ENCODE measurements around the gene GBE1.

GBE1 gene

DNA sequence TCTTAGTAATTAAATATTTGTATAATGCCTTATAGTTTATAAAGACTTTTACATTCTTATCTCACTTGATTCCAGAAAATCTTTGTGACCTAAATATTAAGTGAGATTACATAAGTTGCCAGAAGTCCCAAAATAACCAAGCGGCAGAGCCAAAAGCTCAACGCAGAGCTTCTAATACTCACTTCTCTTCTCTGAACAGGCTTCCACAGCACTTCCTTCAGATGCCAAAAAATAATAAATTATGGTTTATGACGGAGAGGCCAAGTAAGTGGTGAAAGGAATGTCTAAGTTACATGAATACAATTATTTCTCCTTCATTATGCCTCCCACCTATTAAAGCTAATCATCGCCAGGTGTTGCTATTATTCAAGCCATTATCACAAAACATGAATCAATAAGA, 110.3 kb downstream of the GBE1 start:
- H3K36me3 ChIP-seq (ENCODE audit: control insufficient read depth, low read depth, low read length): no peaks in the 10 kb centered on the region

DNA sequence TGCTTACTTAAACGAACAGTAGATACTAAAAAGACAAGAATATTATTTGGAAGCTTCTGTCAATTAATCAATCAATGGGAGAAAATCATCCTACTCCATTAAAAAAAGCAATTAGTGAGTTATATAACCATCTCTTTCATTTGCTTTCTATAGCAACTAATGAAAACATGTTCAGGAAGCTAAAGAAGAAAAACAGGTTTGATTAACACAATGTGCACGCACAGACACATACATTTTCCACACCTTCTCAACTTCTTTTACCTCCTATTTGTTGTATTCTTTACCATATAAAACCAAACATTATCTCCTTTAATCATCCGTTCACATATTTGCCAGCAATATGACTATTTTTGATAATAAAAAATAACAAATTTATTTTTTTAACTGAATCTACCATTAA, 111.3 kb downstream of the GBE1 start:
- Histone ChIP-seq H3K27me3 (ENCODE audit: control insufficient read depth, insufficient read depth, low read length) (no peaks in the 10 kb centered on the region), H3K9me3 (ENCODE audit: control insufficient read depth, low read depth, low read length) (no peaks in the 10 kb centered on the region)

More for the DNA sequence above, 110.3 kb downstream of the GBE1 start:
- H3K4me3 ChIP-seq (ENCODE audit: low read length): no peak overlapping the region
- no peak overlapping the region for H3K9ac ChIP-seq (ENCODE audit: low read length)
- H3K9me3 ChIP-seq (ENCODE audit: control insufficient read depth, low read depth, low read length): no peaks in the 10 kb centered on the region
- H3K4me1 ChIP-seq (ENCODE audit: control insufficient read depth, low read depth, low read length): no peaks in the 10 kb centered on the region
- H3K27me3 ChIP-seq (ENCODE audit: control insufficient read depth, insufficient read depth, low read length): no peaks in the 10 kb centered on the region
- no peak overlapping the region for H3K27ac ChIP-seq (ENCODE audit: low read length)

DNA sequence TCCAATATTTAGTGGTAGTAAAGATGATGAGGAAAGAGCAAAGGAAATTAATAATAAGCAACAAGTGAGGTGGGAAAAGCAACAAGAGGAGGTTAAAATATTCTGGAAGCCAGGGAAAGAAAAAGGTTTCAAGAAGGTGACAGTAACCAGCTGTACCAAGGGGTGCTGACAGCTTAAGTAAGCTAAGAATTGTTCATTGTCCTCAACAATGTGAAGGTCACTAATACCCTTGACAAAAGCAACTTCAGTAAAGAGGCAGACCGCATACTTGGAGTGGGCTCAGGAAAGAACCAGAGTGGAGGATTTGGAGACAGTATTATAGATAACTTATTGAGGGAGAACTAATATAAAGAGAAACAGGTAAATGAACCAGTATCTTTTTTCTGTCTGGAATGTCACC, 116.2 kb downstream of the GBE1 start:
- no peaks in the 10 kb centered on the region for H3K36me3 ChIP-seq (ENCODE audit: control insufficient read depth, low read depth, low read length)
- no peaks in the 10 kb centered on the region for H3K9me3 ChIP-seq (ENCODE audit: control insufficient read depth, low read depth, low read length)
- no peaks in the 10 kb centered on the region for H3K4me1 ChIP-seq (ENCODE audit: control insufficient read depth, low read depth, low read length)
- no peaks in the 10 kb centered on the region for H3K27me3 ChIP-seq (ENCODE audit: control insufficient read depth, insufficient read depth, low read length)
- no peak overlapping the region for H3K27ac ChIP-seq (ENCODE audit: low read length)
- no peak overlapping the region for H3K4me3 ChIP-seq (ENCODE audit: low read length)
- H3K9ac ChIP-seq (ENCODE audit: low read length): no peak overlapping the region

More for the DNA sequence above, 111.3 kb downstream of the GBE1 start:
- no peaks in the 10 kb centered on the region for H3K4me1 ChIP-seq (ENCODE audit: control insufficient read depth, low read depth, low read length)
- no peaks in the 10 kb centered on the region for H3K36me3 ChIP-seq (ENCODE audit: control insufficient read depth, low read depth, low read length)
- H3K9ac ChIP-seq (ENCODE audit: low read length): no peak overlapping the region
- H3K4me3 ChIP-seq (ENCODE audit: low read length): no peak overlapping the region
- H3K27ac ChIP-seq (ENCODE audit: low read length): no peak overlapping the region

DNA sequence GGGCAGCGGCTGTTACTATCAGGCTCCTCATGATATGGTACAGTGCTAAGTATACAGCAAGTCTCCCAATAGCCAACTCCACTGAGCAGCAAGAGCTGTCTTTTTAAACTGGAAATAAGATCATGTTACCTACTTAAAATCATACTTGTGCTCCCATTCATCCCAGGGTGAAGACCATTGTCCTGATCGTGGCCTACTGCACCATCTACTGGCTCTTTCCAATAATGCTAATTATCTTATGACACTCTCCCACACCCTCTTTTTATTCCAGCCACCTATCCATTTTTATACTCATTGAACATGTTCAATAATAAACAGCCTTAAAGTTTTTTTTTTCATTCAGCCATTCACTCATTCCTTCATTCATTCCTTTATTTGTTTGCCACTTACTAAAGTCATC, 117.7 kb downstream of the GBE1 start:
- no peaks in the 10 kb centered on the region for H3K9me3 ChIP-seq (ENCODE audit: control insufficient read depth, low read depth, low read length)
- no peak overlapping the region for H3K9ac ChIP-seq (ENCODE audit: low read length)
- H3K27me3 ChIP-seq (ENCODE audit: control insufficient read depth, insufficient read depth, low read length): no peaks in the 10 kb centered on the region
- H3K27ac ChIP-seq (ENCODE audit: low read length): no peak overlapping the region
- no peak overlapping the region for H3K4me3 ChIP-seq (ENCODE audit: low read length)
- no peaks in the 10 kb centered on the region for H3K4me1 ChIP-seq (ENCODE audit: control insufficient read depth, low read depth, low read length)
- no peaks in the 10 kb centered on the region for H3K36me3 ChIP-seq (ENCODE audit: control insufficient read depth, low read depth, low read length)

DNA sequence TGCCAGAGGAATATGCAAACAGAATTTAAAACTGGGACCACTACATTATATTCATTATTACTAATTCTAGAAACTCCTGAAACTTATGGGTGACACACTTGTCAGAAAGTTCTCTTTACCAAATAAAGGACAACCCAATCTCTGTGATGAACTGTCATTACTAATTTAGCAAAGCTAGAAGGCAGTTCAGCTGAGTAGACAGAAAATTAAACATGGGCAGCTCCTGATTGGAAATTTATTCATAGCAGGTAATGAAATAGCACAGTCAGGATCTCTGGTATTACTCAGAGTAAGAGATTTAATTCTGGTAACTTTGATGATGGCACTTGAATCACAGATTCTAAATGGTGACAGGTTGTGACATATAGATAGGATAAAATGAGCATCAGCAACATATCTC, 123.0 kb downstream of the GBE1 start:
- no peaks in the 10 kb centered on the region for H3K27me3 ChIP-seq (ENCODE audit: control insufficient read depth, insufficient read depth, low read length)
- no peaks in the 10 kb centered on the region for H3K36me3 ChIP-seq (ENCODE audit: control insufficient read depth, low read depth, low read length)
- no peaks in the 10 kb centered on the region for H3K9me3 ChIP-seq (ENCODE audit: control insufficient read depth, low read depth, low read length)
- no peak overlapping the region for H3K27ac ChIP-seq (ENCODE audit: low read length)
- H3K4me1 ChIP-seq (ENCODE audit: control insufficient read depth, low read depth, low read length): no peaks in the 10 kb centered on the region
- H3K9ac ChIP-seq (ENCODE audit: low read length): no peak overlapping the region
- no peak overlapping the region for H3K4me3 ChIP-seq (ENCODE audit: low read length)

DNA sequence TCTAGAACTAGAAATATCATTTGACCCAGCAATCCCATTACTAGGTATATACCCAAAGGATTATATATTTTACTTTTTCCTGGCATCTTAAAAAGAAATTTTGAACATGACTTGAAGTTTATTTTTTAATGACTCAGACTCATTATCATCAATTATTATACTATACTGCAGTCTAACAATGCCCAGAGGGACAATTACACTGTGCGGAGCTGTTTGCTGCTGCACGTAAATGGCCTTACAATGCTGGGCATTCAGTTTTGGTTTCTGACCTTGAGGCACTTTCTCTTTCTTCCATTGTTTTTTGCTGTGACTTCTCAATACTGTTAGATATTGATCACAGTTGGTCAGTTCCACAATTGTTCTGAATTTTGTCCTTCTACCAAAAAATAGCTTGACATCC, 128.8 kb downstream of the GBE1 start:
- H3K27me3 ChIP-seq (ENCODE audit: control insufficient read depth, insufficient read depth, low read length): no peaks in the 10 kb centered on the region
- H3K9me3 ChIP-seq (ENCODE audit: control insufficient read depth, low read depth, low read length): no peaks in the 10 kb centered on the region
- H3K36me3 ChIP-seq (ENCODE audit: control insufficient read depth, low read depth, low read length): no peaks in the 10 kb centered on the region
- no peaks in the 10 kb centered on the region for H3K4me1 ChIP-seq (ENCODE audit: control insufficient read depth, low read depth, low read length)
- H3K4me3 ChIP-seq (ENCODE audit: low read length): no peak overlapping the region
- H3K9ac ChIP-seq (ENCODE audit: low read length): no peak overlapping the region
- H3K27ac ChIP-seq (ENCODE audit: low read length): no peak overlapping the region

DNA sequence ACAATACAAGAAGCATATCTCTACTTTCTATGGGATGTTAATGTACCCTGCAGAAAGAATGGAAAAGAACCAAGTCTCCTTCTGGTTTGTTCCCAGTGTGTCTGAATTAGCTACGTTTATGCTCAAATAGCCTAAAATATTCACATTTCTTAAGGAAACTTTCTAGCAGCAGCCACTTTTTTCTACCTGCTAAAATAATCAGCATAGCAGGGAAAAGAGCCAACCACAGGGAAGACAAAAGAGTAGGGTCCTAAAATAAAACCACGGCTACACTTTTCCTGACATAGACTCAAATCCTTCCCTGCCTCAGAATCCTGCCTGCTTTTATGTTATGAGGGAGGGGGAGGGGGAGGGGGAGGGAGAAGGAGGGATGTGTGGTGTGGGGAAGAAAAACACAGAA, 136.7 kb downstream of the GBE1 start:
- H3K27ac ChIP-seq (ENCODE audit: low read length): no peak overlapping the region
- H3K4me3 ChIP-seq (ENCODE audit: low read length): no peak overlapping the region

DNA sequence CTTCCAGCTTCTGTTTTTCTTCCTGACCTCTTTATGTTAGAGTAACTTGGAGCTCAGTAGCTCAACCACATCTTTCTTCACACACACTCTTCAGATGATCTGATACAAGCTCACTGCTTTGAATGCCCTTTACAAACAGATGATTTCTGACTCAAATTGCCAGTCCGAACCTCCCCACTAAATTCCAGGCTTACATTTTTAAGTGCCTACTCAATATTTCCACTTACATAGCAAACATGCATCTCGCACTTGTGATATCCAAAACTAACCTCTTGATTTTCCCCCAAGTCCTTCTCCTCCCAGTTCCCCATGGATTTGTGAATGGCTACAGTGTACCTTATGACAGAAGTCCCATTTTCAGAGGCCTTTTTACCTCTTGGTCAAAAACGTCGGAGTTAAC, 139.1 kb downstream of the GBE1 start:
- no peaks in the 10 kb centered on the region for H3K9me3 ChIP-seq (ENCODE audit: control insufficient read depth, low read depth, low read length)
- no peaks in the 10 kb centered on the region for H3K27me3 ChIP-seq (ENCODE audit: control insufficient read depth, insufficient read depth, low read length)
- no peak overlapping the region for H3K27ac ChIP-seq (ENCODE audit: low read length)
- H3K4me1 ChIP-seq (ENCODE audit: control insufficient read depth, low read depth, low read length): peaks cover 29% of the 10 kb centered on the region
- no peaks in the 10 kb centered on the region for H3K36me3 ChIP-seq (ENCODE audit: control insufficient read depth, low read depth, low read length)
- no peak overlapping the region for H3K9ac ChIP-seq (ENCODE audit: low read length)
- no peak overlapping the region for H3K4me3 ChIP-seq (ENCODE audit: low read length)

More for the DNA sequence above, 136.7 kb downstream of the GBE1 start:
- H3K9me3 ChIP-seq (ENCODE audit: control insufficient read depth, low read depth, low read length): no peaks in the 10 kb centered on the region
- H3K9ac ChIP-seq (ENCODE audit: low read length): no peak overlapping the region
- H3K36me3 ChIP-seq (ENCODE audit: control insufficient read depth, low read depth, low read length): no peaks in the 10 kb centered on the region
- H3K27me3 ChIP-seq (ENCODE audit: control insufficient read depth, insufficient read depth, low read length): no peaks in the 10 kb centered on the region
- H3K4me1 ChIP-seq (ENCODE audit: control insufficient read depth, low read depth, low read length): peaks cover 24% of the 10 kb centered on the region

DNA sequence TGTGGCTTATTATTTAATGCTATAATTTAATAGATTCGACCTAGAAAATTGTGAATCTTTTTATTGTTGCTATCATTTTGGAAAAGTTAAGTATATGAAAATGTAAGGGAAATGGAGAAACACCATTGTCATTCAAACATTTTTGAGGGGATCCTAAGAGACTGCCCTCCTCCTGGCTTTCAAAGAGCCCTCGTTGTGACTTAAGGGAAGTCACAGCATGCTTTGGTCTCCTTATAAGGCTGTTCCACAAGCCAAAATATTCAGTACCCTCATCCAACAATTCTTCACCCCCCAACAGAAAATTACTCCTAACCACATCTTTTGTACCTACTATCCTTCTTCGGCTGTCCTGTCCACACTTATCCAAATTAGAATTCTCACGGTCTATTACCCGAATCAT, 140.2 kb downstream of the GBE1 start:
- Histone ChIP-seq H3K4me1 (ENCODE audit: control insufficient read depth, low read depth, low read length) (peaks cover 27% of the 10 kb centered on the region), H3K9me3 (ENCODE audit: control insufficient read depth, low read depth, low read length) (no peaks in the 10 kb centered on the region), H3K4me3 (ENCODE audit: low read length) (no peak overlapping the region), H3K27ac (ENCODE audit: low read length) (no peak overlapping the region), H3K36me3 (ENCODE audit: control insufficient read depth, low read depth, low read length) (no peaks in the 10 kb centered on the region), H3K9ac (ENCODE audit: low read length) (no peak overlapping the region), H3K27me3 (ENCODE audit: control insufficient read depth, insufficient read depth, low read length) (no peaks in the 10 kb centered on the region)

DNA sequence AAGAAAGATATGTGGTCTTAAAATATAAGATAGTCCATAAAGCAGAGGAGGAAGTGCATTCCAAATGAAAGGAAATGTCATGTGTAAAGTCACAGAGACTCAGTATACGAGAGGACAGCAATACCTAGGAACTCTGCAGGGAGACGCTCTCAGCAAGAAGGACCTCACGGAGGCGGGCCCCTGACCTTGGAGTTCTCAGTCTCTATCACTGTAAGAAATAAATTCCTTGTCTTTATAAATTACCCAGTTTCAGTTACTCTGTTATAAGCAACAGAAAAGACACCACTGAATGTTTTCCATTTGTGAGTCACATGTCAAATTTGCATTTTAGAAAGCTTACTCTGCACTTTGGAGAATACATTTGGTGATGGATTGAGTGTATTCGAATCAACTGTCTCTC, 140.6 kb downstream of the GBE1 start:
- no peaks in the 10 kb centered on the region for H3K9me3 ChIP-seq (ENCODE audit: control insufficient read depth, low read depth, low read length)
- no peak overlapping the region for H3K4me3 ChIP-seq (ENCODE audit: low read length)
- H3K4me1 ChIP-seq (ENCODE audit: control insufficient read depth, low read depth, low read length): peaks cover 23% of the 10 kb centered on the region
- H3K27me3 ChIP-seq (ENCODE audit: control insufficient read depth, insufficient read depth, low read length): no peaks in the 10 kb centered on the region
- no peaks in the 10 kb centered on the region for H3K36me3 ChIP-seq (ENCODE audit: control insufficient read depth, low read depth, low read length)
- H3K9ac ChIP-seq (ENCODE audit: low read length): no peak overlapping the region
- H3K27ac ChIP-seq (ENCODE audit: low read length): no peak overlapping the region

DNA sequence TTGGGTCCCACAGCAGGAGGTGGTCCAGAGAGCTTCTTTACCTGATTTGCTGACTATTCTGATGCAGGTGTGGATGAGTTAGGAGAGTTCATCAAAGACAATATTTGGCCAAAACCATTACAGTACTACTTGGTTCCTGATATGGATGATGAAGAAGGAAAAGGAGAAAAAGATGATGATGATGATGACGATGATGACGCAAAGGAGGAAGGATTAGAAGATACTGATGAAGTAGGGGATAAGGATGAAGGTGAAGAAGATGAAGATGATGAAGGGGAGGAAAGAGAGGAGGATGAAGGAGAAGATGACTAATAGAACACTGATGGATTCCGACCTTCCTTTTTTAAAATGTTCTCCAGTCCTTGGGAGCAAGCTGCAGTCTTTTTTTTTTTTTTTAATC, 148.7 kb downstream of the GBE1 start:
- no peak overlapping the region for H3K9ac ChIP-seq (ENCODE audit: low read length)
- H3K36me3 ChIP-seq (ENCODE audit: control insufficient read depth, low read depth, low read length): no peaks in the 10 kb centered on the region
- H3K4me3 ChIP-seq (ENCODE audit: low read length): no peak overlapping the region
- H3K27me3 ChIP-seq (ENCODE audit: control insufficient read depth, insufficient read depth, low read length): no peaks in the 10 kb centered on the region
- no peak overlapping the region for H3K27ac ChIP-seq (ENCODE audit: low read length)
- H3K9me3 ChIP-seq (ENCODE audit: control insufficient read depth, low read depth, low read length): no peaks in the 10 kb centered on the region
- no peaks in the 10 kb centered on the region for H3K4me1 ChIP-seq (ENCODE audit: control insufficient read depth, low read depth, low read length)

DNA sequence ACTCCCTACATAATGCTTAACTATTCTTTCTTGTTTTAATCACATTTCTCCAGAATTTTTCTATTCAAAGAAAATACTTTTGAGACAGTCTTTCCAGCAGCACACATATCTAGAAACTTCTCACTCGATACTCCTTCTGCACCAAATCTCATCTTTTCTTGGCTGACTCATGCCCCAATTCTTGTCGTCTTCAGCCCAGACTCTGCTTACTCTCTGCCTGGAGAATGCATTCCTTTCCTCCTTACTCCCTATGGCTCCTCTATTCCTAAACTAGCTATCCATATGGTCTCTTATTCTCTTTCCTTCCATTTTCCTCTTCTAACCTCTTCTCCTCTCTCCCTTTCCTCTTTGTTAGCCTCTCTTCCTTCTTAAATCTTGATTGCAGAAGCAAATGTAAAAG, 158.7 kb downstream of the GBE1 start:
- no peaks in the 10 kb centered on the region for H3K9me3 ChIP-seq (ENCODE audit: control insufficient read depth, low read depth, low read length)
- H3K27ac ChIP-seq (ENCODE audit: low read length): no peak overlapping the region
- H3K27me3 ChIP-seq (ENCODE audit: control insufficient read depth, insufficient read depth, low read length): no peaks in the 10 kb centered on the region
- H3K36me3 ChIP-seq (ENCODE audit: control insufficient read depth, low read depth, low read length): no peaks in the 10 kb centered on the region
- no peaks in the 10 kb centered on the region for H3K4me1 ChIP-seq (ENCODE audit: control insufficient read depth, low read depth, low read length)
- H3K4me3 ChIP-seq (ENCODE audit: low read length): no peak overlapping the region
- no peak overlapping the region for H3K9ac ChIP-seq (ENCODE audit: low read length)

Measured in iPS-18a (cell line).